HFF-Myc (cell line): ENCODE data around the gene PROK2.

ENCODE experiments used
- DNase-seq: peaks from one replicate; pipeline ENCODE4 v3.0.0-alpha.2; 2011; ENCODE audit warnings: low read depth; ENCODE audit errors: extremely low read depth
- H3K4me3 ChIP-seq: replicated peaks from 2 replicates; pipeline ENCODE4 v1.5.1; 2011; ENCODE audit warnings: low read depth, mild to moderate bottlenecking, control low read depth, low read length
- TF ChIP-seq, protein P1 (sequence below): IDR thresholded peaks from 2 replicates; pipeline ENCODE4 v1.5.1; 2012; ENCODE audit warnings: mild to moderate bottlenecking, low read depth, low read length, control low read depth; ENCODE audit errors: missing control alignments

The PROK2 gene

DNA sequence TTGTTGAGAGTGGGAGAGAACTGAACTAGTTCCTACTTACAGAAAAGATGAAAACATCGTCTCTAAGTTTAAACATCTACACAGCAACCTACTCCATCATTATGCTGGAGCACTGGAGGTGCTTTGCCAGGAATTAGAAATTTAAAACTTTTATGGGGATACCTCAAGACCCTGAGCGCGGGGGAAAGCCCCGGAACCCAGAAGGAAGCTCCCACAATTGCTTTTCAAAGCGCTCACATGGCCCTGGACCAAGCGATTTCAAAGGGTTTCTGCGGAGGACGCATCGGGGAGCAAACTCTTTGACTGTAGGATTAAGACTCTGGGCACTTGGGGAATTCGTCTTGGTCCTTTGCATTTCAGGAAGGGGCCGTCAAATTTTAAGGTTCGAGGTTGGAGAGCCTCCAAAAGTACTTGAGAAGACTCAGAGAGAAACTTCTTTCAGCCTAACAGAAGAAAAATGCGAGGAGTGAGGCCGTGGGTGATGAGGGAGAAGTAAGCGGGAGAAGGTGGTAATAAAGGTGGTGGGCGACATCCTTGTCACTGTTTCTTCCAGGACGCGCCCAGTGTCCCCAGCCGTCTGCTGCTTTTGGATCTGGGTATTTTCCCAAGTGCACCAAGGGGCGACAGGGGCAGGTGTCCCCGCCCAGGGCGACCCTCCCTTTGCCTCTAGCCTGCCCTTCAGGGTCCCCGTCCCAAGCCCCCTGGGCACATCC lies 591 bp downstream of the PROK2 start:
- no peak for DNase-seq
- no peak overlapping the region for H3K4me3 ChIP-seq
- TF ChIP-seq, protein P1, sequence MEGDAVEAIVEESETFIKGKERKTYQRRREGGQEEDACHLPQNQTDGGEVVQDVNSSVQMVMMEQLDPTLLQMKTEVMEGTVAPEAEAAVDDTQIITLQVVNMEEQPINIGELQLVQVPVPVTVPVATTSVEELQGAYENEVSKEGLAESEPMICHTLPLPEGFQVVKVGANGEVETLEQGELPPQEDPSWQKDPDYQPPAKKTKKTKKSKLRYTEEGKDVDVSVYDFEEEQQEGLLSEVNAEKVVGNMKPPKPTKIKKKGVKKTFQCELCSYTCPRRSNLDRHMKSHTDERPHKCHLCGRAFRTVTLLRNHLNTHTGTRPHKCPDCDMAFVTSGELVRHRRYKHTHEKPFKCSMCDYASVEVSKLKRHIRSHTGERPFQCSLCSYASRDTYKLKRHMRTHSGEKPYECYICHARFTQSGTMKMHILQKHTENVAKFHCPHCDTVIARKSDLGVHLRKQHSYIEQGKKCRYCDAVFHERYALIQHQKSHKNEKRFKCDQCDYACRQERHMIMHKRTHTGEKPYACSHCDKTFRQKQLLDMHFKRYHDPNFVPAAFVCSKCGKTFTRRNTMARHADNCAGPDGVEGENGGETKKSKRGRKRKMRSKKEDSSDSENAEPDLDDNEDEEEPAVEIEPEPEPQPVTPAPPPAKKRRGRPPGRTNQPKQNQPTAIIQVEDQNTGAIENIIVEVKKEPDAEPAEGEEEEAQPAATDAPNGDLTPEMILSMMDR: no peak

DNA sequence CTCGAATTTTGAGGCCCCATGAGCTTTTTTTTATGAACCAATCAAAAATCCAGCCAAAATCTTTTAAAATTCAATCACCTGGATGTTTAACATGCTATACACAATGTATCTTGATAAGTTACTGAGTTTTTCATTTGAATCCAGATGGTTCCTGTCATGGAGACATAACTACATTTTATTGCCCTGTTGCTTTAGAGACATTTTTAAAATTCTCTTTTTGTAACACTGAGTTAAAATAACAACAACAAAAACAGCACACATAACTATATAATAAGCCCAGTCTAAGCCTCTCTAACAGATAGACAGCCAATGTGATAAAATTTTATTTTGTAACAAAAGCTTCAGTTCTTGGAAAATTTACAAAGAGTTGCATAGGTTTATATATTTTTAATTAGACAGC lies 1.8 kb downstream of the PROK2 start:
- no peak overlapping the region for H3K4me3 ChIP-seq
- TF ChIP-seq, protein P1: no peak
- no peak for DNase-seq

DNA sequence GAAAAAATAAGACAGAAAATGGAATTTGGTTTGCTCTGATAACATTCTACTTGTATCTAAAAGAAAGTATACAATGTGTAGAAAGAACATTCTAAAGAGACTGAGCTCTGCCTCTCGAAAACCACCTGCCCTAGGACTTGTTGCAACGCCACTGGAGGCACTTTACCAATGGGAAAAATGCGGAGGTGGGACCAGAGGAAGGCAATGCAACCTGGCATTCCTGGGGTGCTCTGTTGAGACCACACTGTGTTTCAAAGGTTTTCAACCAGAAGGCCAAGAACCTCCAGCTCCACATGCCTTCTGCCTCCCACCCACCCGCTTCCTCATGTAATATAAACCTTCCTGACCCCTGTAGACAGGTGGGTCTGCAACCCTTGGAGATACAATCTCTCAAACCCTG lies 4.5 kb downstream of the PROK2 start:
- no peak for DNase-seq
- TF ChIP-seq, protein P1: no peak
- H3K4me3 ChIP-seq: no peak overlapping the region

DNA sequence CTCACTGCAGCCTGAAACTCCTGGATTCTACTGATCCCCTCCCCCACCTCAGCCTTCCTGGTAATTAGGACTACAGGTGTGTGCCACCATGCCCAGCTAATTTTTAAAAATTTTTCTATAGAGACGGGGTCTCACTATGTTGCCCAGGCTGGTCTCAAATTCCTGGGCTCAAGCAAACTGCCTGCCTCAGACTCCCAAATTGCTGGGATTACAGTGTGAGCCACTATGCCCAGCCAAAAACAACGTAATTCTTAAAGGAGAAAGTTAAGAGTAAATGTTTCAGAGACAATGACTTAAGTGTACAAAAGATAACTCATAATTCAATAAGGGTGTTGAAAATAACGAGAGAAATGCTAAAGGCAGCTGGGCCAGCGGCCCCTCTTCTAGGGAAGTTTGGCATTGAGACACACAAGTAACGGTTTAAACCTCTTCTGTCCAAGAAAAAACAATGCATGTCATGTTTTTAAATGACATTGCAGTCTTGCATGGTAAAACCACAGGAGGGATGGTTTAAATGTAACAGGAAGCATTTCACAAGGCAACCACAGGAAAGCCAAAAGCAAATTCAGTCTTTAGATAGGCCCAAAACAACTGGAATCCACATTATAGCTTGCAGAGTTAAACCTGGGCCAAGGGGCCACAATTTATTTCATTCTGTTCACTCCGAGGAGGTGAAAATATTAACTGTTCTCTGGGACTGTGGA lies 5.1 kb downstream of the PROK2 start:
- no peak for DNase-seq

DNA sequence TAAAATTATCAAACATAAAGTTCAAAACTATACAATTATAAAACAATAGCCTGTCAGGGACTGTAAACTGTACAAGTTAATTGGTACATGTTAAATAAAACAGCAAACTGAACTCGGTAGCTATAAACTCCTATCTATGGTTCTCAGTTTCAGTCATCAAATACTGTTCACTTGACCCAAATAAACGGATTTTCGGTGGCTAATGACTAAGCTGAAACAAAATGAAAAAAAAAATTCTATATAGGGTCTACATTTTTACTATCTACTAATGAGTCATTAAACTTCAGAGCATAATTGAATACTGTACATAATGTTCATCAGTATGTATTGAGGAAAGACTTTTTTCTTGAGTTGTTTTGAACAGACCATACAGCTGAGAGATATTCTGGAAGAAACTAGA lies 6.6 kb downstream of the PROK2 start:
- H3K4me3 ChIP-seq: no peak overlapping the region
- TF ChIP-seq, protein P1: no peak
- DNase-seq: no peak

More for the DNA sequence above, 5.1 kb downstream of the PROK2 start:
- no peak overlapping the region for H3K4me3 ChIP-seq
- TF ChIP-seq, protein P1: no peak

DNA sequence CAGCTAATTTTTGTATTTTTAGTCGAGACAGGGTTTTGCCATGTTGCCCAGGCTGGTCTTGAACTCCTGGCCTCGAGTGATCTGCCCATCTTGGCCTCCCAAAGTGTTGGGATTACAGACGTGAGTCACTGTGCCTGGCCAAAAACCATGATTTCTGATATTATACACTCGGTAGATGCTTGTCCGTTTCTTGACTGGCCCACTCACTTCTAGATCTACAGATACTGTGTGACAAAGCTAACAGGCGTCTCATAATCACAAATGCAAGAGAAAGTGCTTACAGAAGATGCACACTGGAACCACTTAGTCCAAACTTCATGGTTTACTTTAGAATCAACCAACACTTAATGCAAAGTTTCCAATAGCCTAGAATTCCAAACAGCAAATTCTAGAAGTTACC lies 8.4 kb downstream of the PROK2 start:
- no peak overlapping the region for H3K4me3 ChIP-seq
- no peak for DNase-seq
- TF ChIP-seq, protein P1: no peak
